Left colon (tissue), 2 donors: ENCODE data around the gene MEPE. TPM values are rescaled to one million over a fixed set of nuclear protein-coding genes. Genes with fewer than 3 reads are reported as not detected.

Experiments
- ATAC-seq: fragments of 200-7000 bp; cut with Tn5 transposase; one replicate; pipeline ENCODE4 v1.9.1; 2020; ENCODE audit warnings: mild to moderate bottlenecking, moderate library complexity
- DNase-seq, 2 donors: peaks; one replicate each; pipeline ENCODE4 v3.0.0-alpha.2; 2020
- intact Hi-C, 2 donors: fragments of 100-400 bp; cut with DNase I in 1 of 2; cut with micrococcal nuclease in 1 of 2; formaldehyde crosslinking; loops; one replicate each; pipeline versions ENCODE4 v1.11.2 to v1.14.0; 2022; cut with DNase I, micrococcal nuclease
- total RNA-seq, 2 donors: library from RNA; stranded (reverse); fragmentation: NEBNext Ultra II Directional; extraction: Animal tissue kit (Norgen Biotek cat#: 25700); gene quantifications; one replicate each; pipeline ENCODE4 v1.2.1, GENCODE V29; 2021
- donor health status: DM: no; HTN: no; CAD: no.
- donor health status: DM: yes; HTN: yes; CAD: no.

MEPE gene
- total RNA-seq, 2 donors from 2014 or later, result not detected

GRCh38 chr4:87838205-87838604 is 5.4 kb downstream of the MEPE start:
- DNase-seq (no peak), ATAC-seq (no peak)
- intact Hi-C loops, result loop anchor here in 1 of 2 donors (5.0 to 10.0 kb wide), 2 partner anchors 296 to 463 kb away; no protein-coding TSS in a partner anchor

DNA sequence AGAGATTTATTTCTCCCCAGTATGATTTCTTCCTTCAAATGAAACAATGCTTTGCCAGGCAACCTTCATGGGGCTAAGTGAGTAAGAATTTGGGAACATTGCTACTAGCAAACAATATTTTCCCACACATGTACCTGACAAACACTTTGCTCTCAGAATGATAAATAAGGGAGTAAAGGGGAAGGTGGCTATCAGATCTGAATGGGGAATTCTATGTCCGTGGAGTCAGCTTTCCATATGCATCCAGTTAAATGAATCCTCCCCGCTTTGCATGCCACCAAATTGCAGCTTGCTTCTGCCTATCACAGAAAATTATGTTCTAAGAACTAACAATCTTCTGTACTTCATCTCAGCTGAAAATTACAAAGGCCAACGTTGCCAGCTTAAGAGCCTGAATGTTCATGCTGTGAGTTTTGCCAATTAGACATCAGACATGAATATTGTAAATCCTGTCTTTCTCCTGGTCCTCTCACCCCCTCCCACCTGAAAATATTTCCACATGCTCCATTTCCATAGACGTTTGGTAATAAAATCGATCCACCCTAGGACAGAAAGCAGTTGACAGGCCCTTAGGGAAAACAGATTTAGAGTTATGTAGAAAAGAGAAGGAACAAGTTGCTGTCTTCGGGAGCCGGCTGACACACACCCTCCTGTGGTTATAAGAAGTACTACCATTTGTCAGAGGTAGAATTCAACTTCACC is 6.3 kb downstream of the MEPE start:
- intact Hi-C loops, result loop anchor here in 1 of 2 donors (5.0 to 10.0 kb wide), 2 partner anchors 297 to 464 kb away; no protein-coding TSS in a partner anchor
- ATAC-seq (no peak), DNase-seq (no peak)

DNA sequence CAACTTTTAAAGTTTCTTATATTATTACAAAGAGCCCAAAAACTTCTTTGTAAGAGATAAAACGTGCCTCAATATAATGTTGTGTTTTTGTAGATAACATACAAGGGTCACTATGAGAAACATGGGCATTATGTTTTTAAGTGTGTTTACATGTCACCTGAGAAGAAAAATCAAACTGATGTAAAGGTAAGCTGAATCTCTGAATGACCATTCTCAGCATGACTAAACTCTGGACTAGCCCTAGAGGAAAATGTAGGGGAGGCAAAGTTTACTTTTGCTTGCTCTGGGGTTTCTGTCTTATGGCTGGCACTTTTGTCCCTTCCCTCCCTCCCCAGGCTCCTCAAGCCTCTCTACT is 6.8 kb downstream of the MEPE start:
- DNase-seq (no peak), ATAC-seq (no peak)
- intact Hi-C loops, result loop anchor here in 1 of 2 donors (5.0 to 10.0 kb wide), 2 partner anchors 297 to 465 kb away; no protein-coding TSS in a partner anchor

DNA sequence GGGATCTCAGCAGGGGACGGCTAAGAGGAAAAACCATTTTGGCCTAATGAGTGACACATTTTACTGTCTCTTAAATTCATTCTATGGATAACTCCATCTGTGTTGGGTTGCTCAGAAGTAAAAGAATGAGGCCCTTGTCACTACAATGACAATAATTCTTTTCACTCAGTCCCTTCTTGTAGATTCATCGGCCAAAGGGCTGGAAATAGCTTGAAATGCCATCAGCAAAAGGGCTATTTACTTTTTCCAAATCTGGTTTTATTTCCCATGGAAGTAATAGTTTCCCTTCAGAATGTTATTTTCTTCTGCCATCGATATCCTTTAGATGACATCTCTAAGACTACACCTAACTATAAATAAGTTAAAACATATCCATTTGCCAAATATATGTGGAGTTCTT is 7.4 kb downstream of the MEPE start:
- intact Hi-C loops, result loop anchor here in 1 of 2 donors (10.0 kb wide), 1 partner anchor 375 kb away; no protein-coding TSS in a partner anchor
- ATAC-seq (no peak), DNase-seq (no peak)

- DNase-seq (no peak), ATAC-seq (peak; percentile 29)
- intact Hi-C loops, result loop anchor here in 1 of 2 donors (10.0 kb wide), 1 partner anchor 371 kb away; no protein-coding TSS in a partner anchor
Measured at GRCh38 chr4:87843936-87844335, 11.2 kb downstream of the MEPE start.

DNA sequence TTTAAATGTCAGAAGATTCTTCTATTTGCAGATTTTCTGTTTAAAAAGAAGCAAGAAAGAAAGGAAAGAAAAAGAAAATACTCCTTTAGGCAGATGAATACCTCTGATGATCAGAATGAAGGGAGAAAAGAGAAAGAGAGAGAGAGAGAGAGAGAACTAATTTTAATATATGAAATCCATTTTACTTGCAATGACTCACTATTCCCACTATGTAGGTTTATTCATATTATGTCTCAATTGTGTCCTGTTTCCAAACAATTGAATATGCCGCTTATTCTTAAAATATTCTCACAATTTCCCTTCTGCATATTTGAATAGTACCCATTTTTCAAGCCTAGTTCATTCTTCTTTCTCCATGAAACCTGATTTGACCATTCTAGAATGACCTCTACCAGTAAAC is 11.7 kb downstream of the MEPE start:
- DNase-seq, result no peak
- ATAC-seq, result no peak
- intact Hi-C loops, result loop anchor here in 1 of 2 donors (10.0 kb wide), 1 partner anchor 370 kb away; no protein-coding TSS in a partner anchor

DNA sequence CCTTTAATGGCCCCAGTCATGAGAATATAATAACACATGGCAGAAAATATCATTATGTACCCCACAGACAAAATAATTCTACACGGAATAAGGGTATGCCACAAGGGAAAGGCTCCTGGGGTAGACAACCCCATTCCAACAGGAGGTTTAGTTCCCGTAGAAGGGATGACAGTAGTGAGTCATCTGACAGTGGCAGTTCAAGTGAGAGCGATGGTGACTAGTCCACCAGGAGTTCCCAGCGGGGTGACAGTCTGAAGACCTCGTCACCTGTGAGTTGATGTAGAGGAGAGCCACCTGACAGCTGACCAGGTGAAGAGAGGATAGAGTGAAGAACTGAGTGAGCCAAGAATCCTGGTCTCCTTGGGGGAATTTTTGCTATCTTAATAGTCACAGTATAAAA is 13.5 kb downstream of the MEPE start:
- ATAC-seq (no peak), DNase-seq (no peak)

DNA sequence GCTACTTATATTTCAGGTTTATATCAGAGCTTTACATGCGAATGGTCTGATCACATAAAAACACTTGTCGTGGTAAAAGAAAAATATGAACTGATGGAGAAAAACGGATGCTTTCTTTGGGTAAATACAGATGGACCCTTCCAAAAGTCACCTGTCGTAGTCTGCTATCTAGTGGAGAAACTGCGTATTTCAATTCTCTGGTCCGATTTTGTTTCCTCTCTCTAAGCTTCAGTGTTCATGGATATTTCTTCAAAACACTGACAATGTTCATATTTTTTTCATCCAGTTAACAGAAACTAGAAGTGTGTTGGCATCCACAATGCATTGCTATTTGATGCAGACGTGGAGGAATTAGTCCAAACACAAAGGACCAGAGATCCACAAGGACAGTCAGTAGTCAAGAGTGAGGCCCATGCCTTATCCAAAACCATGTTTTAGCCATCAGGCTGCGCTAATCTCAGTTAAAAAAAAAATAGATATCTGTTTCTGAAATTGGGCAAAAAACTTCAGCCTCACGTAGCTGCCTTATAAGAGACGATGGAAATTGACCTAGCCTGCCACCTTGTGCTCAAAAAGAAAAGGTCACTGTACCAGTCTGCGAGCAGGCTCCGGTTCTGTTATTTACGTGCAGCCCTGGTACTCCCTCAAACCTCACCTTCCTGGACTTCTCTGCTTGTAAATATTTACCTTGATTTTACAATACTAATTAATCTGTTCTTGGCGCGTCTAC is 16.0 kb downstream of the MEPE start:
- peak in 1 of 2 donors; percentile 23 for DNase-seq
- intact Hi-C loops, result loop anchor here (5.0 to 10.0 kb wide), 3 partner anchors 166 to 366 kb away; no protein-coding TSS in a partner anchor
- peak; percentile 74 for ATAC-seq

More for the DNA sequence above, 13.5 kb downstream of the MEPE start:
- intact Hi-C loops, result loop anchor here (5.0 to 10.0 kb wide), 3 partner anchors 164 to 369 kb away; no protein-coding TSS in a partner anchor

DNA sequence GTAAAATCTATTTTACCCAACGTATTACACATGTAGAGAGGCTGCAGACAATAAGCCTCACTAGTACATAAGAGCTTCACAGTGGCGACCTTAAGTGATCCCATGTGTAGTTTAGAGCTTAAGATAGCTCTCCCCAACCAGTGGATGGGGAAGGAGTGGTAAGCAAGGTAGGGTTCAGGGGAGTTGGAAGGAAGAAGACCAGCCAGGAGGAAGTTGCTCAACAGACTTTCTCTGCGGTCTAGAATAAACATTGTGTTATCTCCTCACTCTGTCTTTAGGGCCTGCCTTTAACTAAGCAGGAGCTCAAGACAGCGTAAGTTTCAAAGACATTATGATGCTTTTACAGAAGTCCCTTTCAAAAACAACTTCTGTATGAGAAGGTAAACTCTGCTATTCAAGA is 16.8 kb downstream of the MEPE start:
- DNase-seq (no peak), ATAC-seq (no peak)
- intact Hi-C loops, result loop anchor here (5.0 to 10.0 kb wide), 5 partner anchors 123 to 665 kb away; no protein-coding TSS in a partner anchor

- no peak for ATAC-seq
- DNase-seq, result no peak
- intact Hi-C loops, result loop anchor here in 1 of 2 donors (5.0 to 10.0 kb wide), 2 partner anchors 121 to 663 kb away; no protein-coding TSS in a partner anchor
Measured at GRCh38 chr4:87851332-87851731, 18.6 kb downstream of the MEPE start.

DNA sequence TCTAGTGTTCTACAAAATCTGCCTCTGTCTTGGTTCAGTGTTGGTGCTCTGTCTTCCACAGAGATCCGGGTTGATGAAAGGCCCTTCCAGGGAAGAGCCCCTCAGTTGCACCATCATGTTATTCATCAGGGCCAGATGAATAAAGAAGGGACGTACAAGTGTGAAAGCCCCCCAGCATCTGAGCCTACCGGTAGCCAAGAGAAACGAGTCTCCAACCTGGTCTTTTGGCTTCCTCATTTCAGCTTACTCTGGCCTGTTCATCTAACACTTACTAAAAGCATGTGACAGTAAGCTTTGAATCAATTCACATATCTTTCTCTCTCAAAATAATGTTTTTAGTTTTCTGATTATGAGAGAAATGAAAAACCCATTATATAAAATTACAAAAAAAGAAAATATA is 19.2 kb downstream of the MEPE start:
- DNase-seq (no peak), ATAC-seq (no peak)
- intact Hi-C loops, result loop anchor here in 1 of 2 donors (5.0 to 10.0 kb wide), 2 partner anchors 120 to 663 kb away; no protein-coding TSS in a partner anchor

GRCh38 chr4:87853108-87853507 is 20.3 kb downstream of the MEPE start:
- DNase-seq (no peak), ATAC-seq (peak; percentile 42)
- intact Hi-C loops, result loop anchor here in 1 of 2 donors (5.0 to 10.0 kb wide), 2 partner anchors 119 to 662 kb away; no protein-coding TSS in a partner anchor

DNA sequence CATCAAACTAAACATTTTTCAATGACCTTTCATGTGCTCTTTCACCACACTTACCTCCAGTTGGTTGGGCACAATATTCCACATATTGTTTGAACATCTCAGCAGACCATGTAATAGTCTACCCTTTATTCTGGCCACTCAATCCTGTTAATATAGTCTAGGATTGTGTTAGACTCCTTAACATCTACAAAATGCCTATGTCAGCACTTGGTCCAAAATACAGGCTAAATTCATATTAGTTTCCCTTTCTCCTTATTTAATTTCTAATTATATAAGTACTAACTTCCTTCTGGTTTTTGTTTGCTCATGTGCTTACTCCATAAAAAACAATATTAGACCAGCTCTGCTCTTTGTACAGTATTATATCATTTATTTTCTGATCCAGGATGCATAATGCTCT is 21.1 kb downstream of the MEPE start:
- intact Hi-C loops, result loop anchor here in 1 of 2 donors (5.0 to 10.0 kb wide), 2 partner anchors 118 to 661 kb away; no protein-coding TSS in a partner anchor
- DNase-seq, result no peak
- no peak for ATAC-seq

GRCh38 chr4:87855559-87855958 is 22.8 kb downstream of the MEPE start:
- DNase-seq (no peak), ATAC-seq (no peak)
- intact Hi-C loops, result loop anchor here in 1 of 2 donors (10.0 kb wide), 1 partner anchor 659 kb away; no protein-coding TSS in a partner anchor

GRCh38 chr4:87856816-87857215 is 24.0 kb downstream of the MEPE start:
- DNase-seq (no peak), ATAC-seq (no peak)
- intact Hi-C loops, result loop anchor here in 1 of 2 donors (10.0 kb wide), 1 partner anchor 658 kb away; no protein-coding TSS in a partner anchor

DNA sequence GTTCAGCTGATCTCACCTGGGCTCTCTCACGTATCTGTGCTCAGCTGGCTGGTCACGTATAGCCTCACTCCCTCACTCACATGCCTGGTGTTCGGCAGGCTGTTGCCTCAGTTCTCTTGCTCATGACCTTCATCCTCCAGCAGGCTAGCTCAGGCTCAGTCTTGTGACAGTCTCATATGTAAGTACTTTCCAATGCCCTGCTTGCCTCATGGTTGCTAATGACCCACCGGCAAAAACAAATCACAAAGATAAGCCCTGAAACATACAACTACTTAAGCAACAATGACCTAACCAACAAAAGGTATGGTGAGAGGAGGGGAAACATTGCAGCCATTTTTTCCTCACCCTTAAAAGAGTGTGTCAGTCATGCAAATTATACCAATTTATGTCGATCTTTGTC is 25.0 kb downstream of the MEPE start:
- ATAC-seq, result no peak
- no peak for DNase-seq
- intact Hi-C loops, result loop anchor here in 1 of 2 donors (10.0 kb wide), 1 partner anchor 657 kb away; no protein-coding TSS in a partner anchor

- DNase-seq (no peak), ATAC-seq (no peak)
- intact Hi-C loops, result no loop called here
Measured at GRCh38 chr4:87862236-87862635, 29.5 kb downstream of the MEPE start.

- intact Hi-C loops, result no loop called here
- DNase-seq (no peak), ATAC-seq (no peak)
Measured at GRCh38 chr4:87863486-87863885, 30.7 kb downstream of the MEPE start.

- DNase-seq (no peak), ATAC-seq (no peak)
- intact Hi-C loops, result no loop called here
Measured at GRCh38 chr4:87864321-87864720, 31.6 kb downstream of the MEPE start.
